Spinal cord (tissue), 10 donors: Measurements from ENCODE around the gene FAM120B. TPM values are rescaled to one million over a fixed set of nuclear protein-coding genes. Genes with fewer than 3 reads are reported as not detected.
"Not testable (repeated sequence)": the region's sequence is repeated elsewhere in the genome, so short reads cannot be mapped to it uniquely, and the experiment has no call there.

Source experiments
- DNase-seq, 6 donors: peaks; one replicate each; pipeline versions ENCODE4 v3.0.0 to v3.0.0-alpha.2; 2013 to 2015; ENCODE audit warnings: low spot score in 6 of 6, low read depth in 4 of 6
- H3K27ac ChIP-seq: one replicate; pipeline ENCODE4 v1.5.1; 2013; ENCODE audit warnings: low read depth, low read length, control low read depth
- H3K27me3 ChIP-seq: one replicate; pipeline ENCODE4 v1.6.1; 2013; ENCODE audit warnings: low read length; ENCODE audit not compliant: control insufficient read depth, insufficient read depth
- H3K36me3 ChIP-seq: one replicate; pipeline ENCODE4 v1.6.1; 2013; ENCODE audit warnings: low read length; ENCODE audit not compliant: control insufficient read depth, insufficient read depth
- H3K4me1 ChIP-seq: one replicate; pipeline ENCODE4 v1.6.1; 2013; ENCODE audit warnings: low read length; ENCODE audit not compliant: control insufficient read depth, insufficient read depth
- H3K4me3 ChIP-seq: one replicate; pipeline ENCODE4 v1.5.1; 2013; ENCODE audit warnings: low read depth, low read length, control low read depth
- H3K9me3 ChIP-seq: one replicate; pipeline ENCODE4 v1.6.1; 2013; ENCODE audit warnings: low read length; ENCODE audit not compliant: control insufficient read depth, insufficient read depth
- WGBS: methylation state at CpG from one replicate; pipeline ENCODE4 v1.1.5; 2013; ENCODE audit warnings: missing lambda C conversion rate; ENCODE audit not compliant: insufficient coverage; 5-methylcytosine and 5-hydroxymethylcytosine counted together
- polyA plus RNA-seq, 2 donors: library from polyadenylated mRNA; unstranded; fragments of 120-200 nt; gene quantifications; one replicate each; pipeline ENCODE4 v1.2.1, GENCODE V29; 2013; ENCODE audit not compliant: insufficient read length in 2 of 2
- total RNA-seq, 2 donors: library from RNA; depleted of rRNA in 1 of 2; stranded (reverse); fragments of 120-200 nt in 1 of 2; fragments of >200 nt in 1 of 2; gene quantifications; one replicate each; pipeline versions ENCODE4 v1.2.3 to v1.2.4, GENCODE V29; 2013 to 2014
- donor health status: healthy.

The FAM120B gene
- total and polyA plus RNA-seq, 4 donors: 29.0 to 40.2 (median 36.6) TPM

- not testable (repeated sequence) for H3K27me3 ChIP-seq, H3K36me3 ChIP-seq, H3K27ac ChIP-seq, H3K4me3 ChIP-seq, DNase-seq, H3K9me3 ChIP-seq
- peaks cover 41% of the 10 kb centered on the region for H3K4me1 ChIP-seq
- WGBS: 83% methylated on average over 3 of the region's 12 CpGs
Measured at GRCh38 chr6:170264644-170265043, 41.9 kb upstream of the FAM120B start.

DNA sequence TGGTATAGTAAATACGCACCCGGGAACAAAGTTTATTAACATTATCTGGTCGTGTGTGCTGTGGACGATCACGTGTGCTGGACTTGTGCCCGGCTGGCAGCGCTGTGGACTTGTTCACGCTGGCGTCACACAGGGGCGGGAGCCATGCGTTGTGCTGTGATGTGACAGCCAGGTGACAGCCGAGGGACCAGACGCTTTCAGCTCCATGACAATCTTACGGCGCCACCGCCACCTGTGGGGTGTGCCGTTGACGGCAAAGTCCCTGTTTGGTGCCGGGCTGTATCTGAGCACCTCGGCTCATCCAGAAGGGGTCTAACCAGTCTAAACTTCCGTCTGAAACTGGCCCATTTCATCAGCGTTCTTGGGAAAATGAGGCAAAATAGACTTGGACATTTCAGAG, 40.9 kb upstream of the FAM120B start:
- Histone ChIP-seq H3K36me3 (no peaks in the 10 kb centered on the region), H3K9me3 (no peaks in the 10 kb centered on the region), H3K27ac (no peak overlapping the region), H3K4me1 (peaks cover 47% of the 10 kb centered on the region), H3K27me3 (peaks cover 5% of the 10 kb centered on the region), H3K4me3 (no peak overlapping the region)
- 57% methylated on average over 21 of the region's 22 CpGs for WGBS
- peak in 1 of 6 donors; percentile 21 for DNase-seq

- Histone ChIP-seq H3K27ac (no peak overlapping the region), H3K36me3 (no peaks in the 10 kb centered on the region), H3K9me3 (no peaks in the 10 kb centered on the region), H3K4me3 (no peak overlapping the region), H3K4me1 (peaks cover 47% of the 10 kb centered on the region), H3K27me3 (peaks cover 5% of the 10 kb centered on the region)
- WGBS: 62% methylated on average over 5 of the region's 18 CpGs
- DNase-seq: no peak
Measured at GRCh38 chr6:170266061-170266825, 40.3 kb upstream of the FAM120B start.

DNA sequence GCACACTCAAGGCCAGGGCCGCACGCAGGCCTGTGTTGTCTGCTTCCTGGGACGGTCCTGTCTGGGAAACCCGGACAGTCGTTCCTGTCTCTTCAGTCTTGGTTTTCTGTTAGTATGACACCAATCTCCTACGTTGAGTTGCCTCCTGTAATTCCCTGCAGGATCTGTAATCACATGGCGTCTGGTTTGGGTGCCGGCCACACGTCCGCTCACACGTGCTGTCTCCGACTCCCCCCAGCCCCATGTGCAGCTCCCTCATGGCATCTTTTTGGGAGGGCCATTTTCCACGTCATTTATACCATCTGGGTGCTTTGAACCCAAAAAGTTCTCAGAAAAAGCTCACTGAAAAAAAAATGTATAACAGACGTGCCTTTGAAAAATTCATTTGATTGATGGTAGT, 38.9 kb upstream of the FAM120B start:
- WGBS: 83% methylated on average over 13 of the region's 14 CpGs
- Histone ChIP-seq H3K4me1 (peaks cover 36% of the 10 kb centered on the region), H3K27me3 (no peaks in the 10 kb centered on the region)

GRCh38 chr6:170268216-170269129, 38.1 kb upstream of the FAM120B start:
- WGBS: 79% methylated on average over 14 of the region's 22 CpGs
- H3K9me3 ChIP-seq: no peaks in the 10 kb centered on the region
- peaks cover 35% of the 10 kb centered on the region for H3K4me1 ChIP-seq
- H3K4me3 ChIP-seq: no peak overlapping the region
- H3K36me3 ChIP-seq: no peaks in the 10 kb centered on the region
- H3K27me3 ChIP-seq: no peaks in the 10 kb centered on the region
- DNase-seq: no peak
- no peak overlapping the region for H3K27ac ChIP-seq

More for the DNA sequence above, 38.9 kb upstream of the FAM120B start:
- no peaks in the 10 kb centered on the region for H3K9me3 ChIP-seq
- no peaks in the 10 kb centered on the region for H3K36me3 ChIP-seq
- no peak for DNase-seq
- H3K4me3 ChIP-seq: no peak overlapping the region
- H3K27ac ChIP-seq: no peak overlapping the region

GRCh38 chr6:170269151-170269845, 37.3 kb upstream of the FAM120B start:
- Histone ChIP-seq H3K9me3 (no peaks in the 10 kb centered on the region), H3K4me1 (peaks cover 35% of the 10 kb centered on the region), H3K27me3 (no peaks in the 10 kb centered on the region), H3K4me3 (no peak overlapping the region), H3K36me3 (no peaks in the 10 kb centered on the region), H3K27ac (no peak overlapping the region)
- 44% methylated on average over 17 of the region's 22 CpGs for WGBS
- peak in 1 of 6 donors; percentile 33 for DNase-seq

- WGBS: 34% methylated on average over 13 of the region's 17 CpGs
Measured at GRCh38 chr6:170269846-170270541, 36.6 kb upstream of the FAM120B start.

GRCh38 chr6:170270984-170271593, 35.5 kb upstream of the FAM120B start:
- no peak overlapping the region for H3K27ac ChIP-seq
- 95% methylated on average over 15 of the region's 19 CpGs for WGBS
- H3K4me3 ChIP-seq: no peak overlapping the region
- no peak for DNase-seq
- no peaks in the 10 kb centered on the region for H3K36me3 ChIP-seq
- H3K4me1 ChIP-seq: peaks cover 34% of the 10 kb centered on the region
- no peaks in the 10 kb centered on the region for H3K27me3 ChIP-seq
- no peaks in the 10 kb centered on the region for H3K9me3 ChIP-seq

More at GRCh38 chr6:170269846-170270541, 36.6 kb upstream of the FAM120B start:
- peak in 2 of 6 donors; percentile 60 to 74 for DNase-seq
- no peak overlapping the region for H3K4me3 ChIP-seq
- H3K9me3 ChIP-seq: no peaks in the 10 kb centered on the region
- H3K4me1 ChIP-seq: peaks cover 41% of the 10 kb centered on the region
- H3K36me3 ChIP-seq: no peaks in the 10 kb centered on the region
- no peaks in the 10 kb centered on the region for H3K27me3 ChIP-seq
- no peak overlapping the region for H3K27ac ChIP-seq
